Measurements from ENCODE around the gene RBM38.
"Not testable (repeated sequence)": the region's sequence is repeated elsewhere in the genome, so short reads cannot be mapped to it uniquely, and the experiment has no call there.

The RBM38 gene

DNA sequence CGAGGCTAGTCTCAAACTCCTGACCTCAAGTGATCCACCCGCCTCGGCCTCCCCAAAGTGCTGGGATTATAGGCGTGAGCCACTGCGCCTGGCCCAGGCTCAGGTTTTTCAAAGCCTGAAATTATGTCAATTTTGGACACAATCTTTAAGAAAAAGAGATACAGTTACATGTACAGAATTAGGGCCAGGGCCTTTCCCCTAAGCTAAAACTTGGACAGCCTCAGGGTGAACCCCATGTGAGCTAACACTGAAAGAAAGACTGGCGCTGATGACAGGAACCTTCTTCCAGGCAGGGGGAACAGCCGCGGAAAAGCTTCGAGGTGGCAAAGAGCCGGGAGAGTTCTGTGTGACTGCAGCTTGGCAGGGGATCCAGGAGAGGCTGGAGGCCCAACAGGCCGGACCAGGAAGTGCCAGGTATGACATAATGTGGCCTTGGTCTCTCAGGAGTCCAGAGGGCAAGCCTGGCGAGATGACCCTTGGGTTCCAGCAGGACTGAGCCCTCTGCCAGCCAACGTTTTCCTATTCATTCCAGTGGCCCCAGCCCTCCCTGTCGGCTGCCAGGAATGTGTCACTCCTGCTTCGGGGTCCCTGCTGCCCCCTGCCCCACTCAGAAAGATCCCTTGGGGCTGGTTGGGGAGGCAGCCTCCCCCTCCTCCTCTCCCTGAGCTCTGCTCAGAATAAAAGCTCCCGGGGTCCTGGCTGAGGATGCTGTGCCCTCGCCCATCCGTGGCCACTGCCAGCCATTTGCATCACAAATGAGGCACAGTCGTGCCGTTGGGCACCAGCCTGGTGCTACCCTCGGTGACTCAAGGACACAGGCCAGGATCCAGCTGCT, 37.3 kb downstream of the RBM38 start:
- TF ChIP-seq, protein P1, sequence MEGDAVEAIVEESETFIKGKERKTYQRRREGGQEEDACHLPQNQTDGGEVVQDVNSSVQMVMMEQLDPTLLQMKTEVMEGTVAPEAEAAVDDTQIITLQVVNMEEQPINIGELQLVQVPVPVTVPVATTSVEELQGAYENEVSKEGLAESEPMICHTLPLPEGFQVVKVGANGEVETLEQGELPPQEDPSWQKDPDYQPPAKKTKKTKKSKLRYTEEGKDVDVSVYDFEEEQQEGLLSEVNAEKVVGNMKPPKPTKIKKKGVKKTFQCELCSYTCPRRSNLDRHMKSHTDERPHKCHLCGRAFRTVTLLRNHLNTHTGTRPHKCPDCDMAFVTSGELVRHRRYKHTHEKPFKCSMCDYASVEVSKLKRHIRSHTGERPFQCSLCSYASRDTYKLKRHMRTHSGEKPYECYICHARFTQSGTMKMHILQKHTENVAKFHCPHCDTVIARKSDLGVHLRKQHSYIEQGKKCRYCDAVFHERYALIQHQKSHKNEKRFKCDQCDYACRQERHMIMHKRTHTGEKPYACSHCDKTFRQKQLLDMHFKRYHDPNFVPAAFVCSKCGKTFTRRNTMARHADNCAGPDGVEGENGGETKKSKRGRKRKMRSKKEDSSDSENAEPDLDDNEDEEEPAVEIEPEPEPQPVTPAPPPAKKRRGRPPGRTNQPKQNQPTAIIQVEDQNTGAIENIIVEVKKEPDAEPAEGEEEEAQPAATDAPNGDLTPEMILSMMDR (IDR thresholded peaks at IDR 0.05; ENCODE audit: insufficient read depth, low read depth, low read length, missing control alignments): no peak
- H3K4me3 ChIP-seq (ENCODE audit: low read depth, low read length): no peak overlapping the region
- no peak for DNase-seq (ENCODE audit: low read depth)

DNA sequence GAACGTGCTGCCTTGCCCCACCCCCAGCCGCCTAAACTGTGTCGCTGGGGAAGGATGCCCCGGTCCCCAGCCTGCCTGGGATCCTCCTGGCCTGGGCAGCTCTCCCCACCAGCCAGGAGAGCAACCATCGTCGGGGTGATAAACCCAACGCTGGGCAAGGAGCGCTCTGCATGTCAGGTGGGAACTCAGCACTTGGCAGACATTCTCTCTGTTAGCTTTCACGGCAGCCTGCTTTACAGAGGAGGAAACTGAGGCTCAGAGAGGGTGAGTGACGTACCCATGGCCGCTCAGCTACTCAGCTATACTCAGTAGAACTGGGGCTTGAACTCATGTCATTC, 37.9 kb downstream of the RBM38 start:
- no peak overlapping the region for H3K4me3 ChIP-seq (ENCODE audit: low read depth, low read length)
- TF ChIP-seq, protein P1 (IDR thresholded peaks at IDR 0.05; ENCODE audit: insufficient read depth, low read depth, low read length, missing control alignments): no peak

GRCh38 chr20:57429580-57430200, 38.5 kb downstream of the RBM38 start:
- TF ChIP-seq, protein P1 (IDR thresholded peaks at IDR 0.05; ENCODE audit: insufficient read depth, low read depth, low read length, missing control alignments): no peak
- H3K4me3 ChIP-seq (ENCODE audit: low read depth, low read length): no peak overlapping the region
- DNase-seq (ENCODE audit: low read depth): peak; percentile 59

More for the DNA sequence above, 37.9 kb downstream of the RBM38 start:
- DNase-seq (ENCODE audit: low read depth): no peak

- not testable (repeated sequence) for DNase-seq (ENCODE audit: low read depth); H3K4me3 ChIP-seq (ENCODE audit: low read depth, low read length)
Observed at GRCh38 chr20:57430201-57430596, 39.0 kb downstream of the RBM38 start.

DNA sequence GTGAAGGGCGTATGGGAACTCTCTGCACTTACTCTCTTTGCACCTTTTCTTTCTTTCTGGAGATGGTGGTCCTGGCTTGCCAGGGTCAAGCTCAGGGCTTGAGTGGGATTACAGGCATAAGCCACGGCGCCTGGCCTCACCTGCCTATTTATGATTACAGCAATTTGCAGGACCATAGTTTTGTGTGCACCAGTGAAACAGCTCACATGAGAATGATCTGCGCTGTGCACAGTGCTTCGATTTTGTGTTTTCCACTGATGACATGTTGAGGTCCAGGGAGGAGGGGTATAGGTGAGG, 40.3 kb downstream of the RBM38 start:
- H3K4me3 ChIP-seq (ENCODE audit: low read depth, low read length): no peak overlapping the region
- TF ChIP-seq, protein P1 (IDR thresholded peaks at IDR 0.05; ENCODE audit: insufficient read depth, low read depth, low read length, missing control alignments): no peak
- no peak for DNase-seq (ENCODE audit: low read depth)

DNA sequence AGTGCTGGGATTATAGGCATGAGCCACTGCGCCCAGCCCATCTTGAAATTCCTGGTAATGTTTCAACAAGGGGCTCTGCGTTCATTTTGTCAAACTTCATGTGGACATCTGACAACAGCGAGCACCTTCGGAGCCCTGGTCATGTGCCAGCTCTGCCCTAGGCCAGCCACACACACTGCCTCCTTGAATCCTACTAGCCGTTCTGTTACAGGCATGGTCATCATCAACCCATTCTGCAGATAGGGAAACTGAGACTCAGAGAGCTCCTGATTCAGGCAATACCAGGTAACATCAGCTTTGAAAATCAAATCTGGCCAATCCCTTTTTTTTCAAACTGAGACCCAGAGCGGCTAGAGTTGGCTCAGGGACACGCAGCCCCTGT, 41.3 kb downstream of the RBM38 start:
- TF ChIP-seq, protein P1 (IDR thresholded peaks at IDR 0.05; ENCODE audit: insufficient read depth, low read depth, low read length, missing control alignments): no peak
- H3K4me3 ChIP-seq (ENCODE audit: low read depth, low read length): no peak overlapping the region
- DNase-seq (ENCODE audit: low read depth): no peak

- no peak overlapping the region for H3K4me3 ChIP-seq (ENCODE audit: low read depth, low read length)
- DNase-seq (ENCODE audit: low read depth): peak; percentile 93
- TF ChIP-seq, protein P1 (IDR thresholded peaks at IDR 0.05; ENCODE audit: insufficient read depth, low read depth, low read length, missing control alignments): no peak
Observed at GRCh38 chr20:57432862-57433491, 41.8 kb downstream of the RBM38 start.
